ENCODE results near the gene RBM14. TPM values are rescaled to one million over a fixed set of nuclear protein-coding genes. Genes with fewer than 3 reads are reported as not detected.

Gene RBM14
- total RNA-seq, 1 experiment from 2014 or later: 160 TPM

DNA sequence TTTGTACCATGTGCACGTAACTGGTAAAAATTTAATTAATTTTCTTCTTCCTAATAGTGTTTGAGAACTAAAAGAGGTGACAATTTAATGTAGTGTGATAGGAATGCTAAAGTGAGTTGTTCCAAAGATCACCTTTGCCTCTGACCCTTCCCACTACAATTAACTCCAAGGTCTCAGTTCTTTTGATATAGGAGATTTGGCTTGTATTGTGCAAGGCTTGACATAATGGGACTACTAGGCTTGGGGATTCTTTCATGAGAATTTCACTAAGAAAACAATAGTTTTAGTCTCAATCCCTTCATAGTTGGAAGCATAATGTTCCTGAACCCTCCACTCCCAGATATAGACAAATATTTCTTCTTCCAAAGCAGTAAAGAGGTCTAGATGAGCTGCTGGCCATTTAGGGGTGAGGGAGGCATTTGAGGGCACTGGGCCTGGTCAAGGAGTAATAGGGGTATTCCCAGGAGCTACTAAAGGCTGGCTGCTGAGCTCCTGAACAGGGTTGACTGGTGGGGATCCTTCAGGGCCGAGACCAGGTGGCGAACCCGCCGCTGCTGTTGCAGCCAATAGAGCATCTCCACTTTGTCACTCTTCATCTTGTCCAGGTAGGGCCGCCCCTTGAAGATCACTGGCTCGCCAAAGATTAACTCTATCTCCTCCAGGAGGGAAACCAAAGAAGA, 26.3 kb upstream of the RBM14 start:
- Mint-ChIP-seq H3K9me3 (ENCODE audit: unreplicated experiment) (no peaks in the 10 kb centered on the region), H3K27me3 (ENCODE audit: insufficient read depth, unreplicated experiment) (no peaks in the 10 kb centered on the region), H3K27ac (ENCODE audit: unreplicated experiment) (no peak overlapping the region), H3K36me3 (ENCODE audit: insufficient read depth, unreplicated experiment) (peaks cover 14% of the 10 kb centered on the region), H3K4me3 (ENCODE audit: unreplicated experiment) (no peak overlapping the region), H3K4me1 (ENCODE audit: low read depth, unreplicated experiment) (peaks cover 6% of the 10 kb centered on the region)
- ChIA-PET POLR2A (interaction anchor here (0.6 to 2.7 kb wide), 3 partner anchors 27 to 124 kb away, joined by 6 to 9 read pairs (median 9); partner anchors contain the start of genes PELI3, RBM14 and RBM4), CTCF (interaction anchor here (0.8 to 1.6 kb wide), 2 partner anchors 28 to 88 kb away, joined by 3 read pairs; no protein-coding TSS in a partner anchor)
- no peak for TF ChIP-seq CTCF (IDR thresholded peaks at IDR 0.05; ENCODE audit: insufficient read depth in 1 of 2, low read depth in 1 of 2, low read length in 1 of 2, severe bottlenecking in 1 of 2, unreplicated experiment in 1 of 2)
- Histone ChIP-seq H3K4me3 (ENCODE audit: low read depth, low read length) (no peak overlapping the region), H3K9me3 (peaks cover 4% of the 10 kb centered on the region; the same call in 1 of the 2 replicates), H3K4me1 (peaks cover 23% of the 10 kb centered on the region), H3K36me3 (ENCODE audit: control insufficient read depth, insufficient read depth, low read length) (no peaks in the 10 kb centered on the region), H3K27me3 (replicated peaks; ENCODE audit: control insufficient read depth, insufficient read depth, low read length) (no peaks in the 10 kb centered on the region)
- intact Hi-C loops (cut with micrococcal nuclease; ENCODE audit: unreplicated experiment): loop anchor here (5.0 kb wide), 1 partner anchor 43 kb away; the partner anchor contains the start of genes ACTN3 and ZDHHC24
- no TSS peak for BruUV-seq (replicated peaks)
- no peak for DNase-seq

- Histone ChIP-seq H3K9me3 (peaks cover 4% of the 10 kb centered on the region; the same call in 1 of the 2 replicates), H3K4me3 (ENCODE audit: low read depth, low read length) (no peak overlapping the region), H3K4me1 (peaks cover 23% of the 10 kb centered on the region), H3K27me3 (replicated peaks; ENCODE audit: control insufficient read depth, insufficient read depth, low read length) (no peaks in the 10 kb centered on the region), H3K36me3 (ENCODE audit: control insufficient read depth, insufficient read depth, low read length) (no peaks in the 10 kb centered on the region)
- H3K36me3 Mint-ChIP-seq (ENCODE audit: insufficient read depth, unreplicated experiment): peaks cover 14% of the 10 kb centered on the region
- ChIA-PET CTCF (interaction anchor here (0.7 to 1.6 kb wide), 2 partner anchors 45 to 87 kb away, joined by 3 read pairs; partner anchors contain the start of genes ACTN3 and ZDHHC24), POLR2A (interaction anchor here (1.6 to 2.7 kb wide), 2 partner anchors 26 to 47 kb away, joined by 6 to 9 read pairs; partner anchors contain the start of genes RBM14 and RBM4)
- BruUV-seq (replicated peaks): no TSS peak
- intact Hi-C loops (cut with micrococcal nuclease; ENCODE audit: unreplicated experiment): loop anchor here (5.0 kb wide), 1 partner anchor 44 kb away; the partner anchor contains the start of genes ACTN3 and ZDHHC24
- peaks cover 6% of the 10 kb centered on the region for H3K4me1 Mint-ChIP-seq (ENCODE audit: low read depth, unreplicated experiment)
- no peak for DNase-seq
- peak overlapping the region; percentile 90 for H3K27ac Mint-ChIP-seq (ENCODE audit: unreplicated experiment)
- H3K27me3 Mint-ChIP-seq (ENCODE audit: insufficient read depth, unreplicated experiment): no peaks in the 10 kb centered on the region
- H3K9me3 Mint-ChIP-seq (ENCODE audit: unreplicated experiment): no peaks in the 10 kb centered on the region
- peak overlapping the region; percentile 79 for H3K4me3 Mint-ChIP-seq (ENCODE audit: unreplicated experiment)
- TF ChIP-seq CTCF (IDR thresholded peaks at IDR 0.05; ENCODE audit: insufficient read depth in 1 of 2, low read depth in 1 of 2, low read length in 1 of 2, severe bottlenecking in 1 of 2, unreplicated experiment in 1 of 2): no peak
Measured at GRCh38 chr11:66591175-66591574, 25.3 kb upstream of the RBM14 start.

DNA sequence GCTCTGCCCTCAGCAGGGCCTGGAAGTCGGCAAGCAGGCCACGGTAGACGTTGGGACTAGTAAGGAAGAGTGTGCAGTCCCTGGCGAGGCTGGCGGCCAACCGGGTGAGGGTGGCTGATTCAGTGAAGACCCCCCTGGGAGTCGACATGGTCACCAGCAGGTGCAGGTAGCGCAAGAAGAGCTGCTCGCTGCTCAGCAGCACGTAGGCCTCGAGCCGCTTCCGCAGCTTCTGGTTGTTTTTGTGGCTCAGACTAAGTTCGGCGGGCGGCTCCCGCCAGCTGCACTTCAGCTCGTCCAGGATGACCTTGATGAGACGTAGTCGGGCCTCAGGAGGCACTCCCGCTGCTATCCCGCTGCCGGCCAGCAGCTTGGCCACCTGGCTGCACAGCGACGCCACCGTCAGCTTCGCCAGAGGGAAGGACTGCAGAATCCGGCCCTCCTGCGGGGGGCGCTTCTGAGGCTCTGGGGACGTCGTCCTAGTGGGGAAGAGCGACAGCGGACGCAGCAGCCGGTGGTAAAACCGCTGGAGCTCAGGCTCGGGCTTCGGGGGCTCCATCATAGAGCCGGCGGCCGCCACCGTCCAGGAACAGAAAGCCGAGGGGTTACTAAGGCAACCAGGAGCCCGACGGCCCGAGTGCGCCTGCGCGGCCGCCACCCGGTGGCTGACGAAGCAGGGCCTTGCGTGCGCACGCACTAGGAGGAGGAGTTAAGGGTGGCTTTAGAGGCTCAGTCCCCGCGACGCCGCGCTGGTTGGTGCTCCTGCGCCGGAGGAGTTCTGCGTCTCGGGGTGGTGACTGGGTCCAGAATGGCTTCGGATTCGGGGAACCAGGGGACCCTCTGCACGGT, 23.8 kb upstream of the RBM14 start, which contains the start of the genes CCDC87 and CCS:
Gene CCDC87 (minus strand): TSS at position 607 of the 846 bp plus-strand sequence. CDS start 48 bp downstream, at position 559.
Gene CCS (plus strand): TSS at position 729 of the 846 bp plus-strand sequence. CDS start 77 bp downstream, at position 806.
- Mint-ChIP-seq H3K4me1 (ENCODE audit: low read depth, unreplicated experiment) (peaks cover 6% of the 10 kb centered on the region), H3K36me3 (ENCODE audit: insufficient read depth, unreplicated experiment) (peaks cover 20% of the 10 kb centered on the region), H3K9me3 (ENCODE audit: unreplicated experiment) (no peaks in the 10 kb centered on the region), H3K4me3 (ENCODE audit: unreplicated experiment) (peak within 1 kb of the TSS; percentile 79), H3K27me3 (ENCODE audit: insufficient read depth, unreplicated experiment) (no peaks in the 10 kb centered on the region), H3K27ac (ENCODE audit: unreplicated experiment) (peak within 1 kb of the TSS; percentile 90)
- Histone ChIP-seq H3K4me3 (ENCODE audit: low read depth, low read length) (peak within 1 kb of the TSS; percentile 68), H3K4me1 (peaks cover 23% of the 10 kb centered on the region), H3K36me3 (ENCODE audit: control insufficient read depth, insufficient read depth, low read length) (no peaks in the 10 kb centered on the region; the same call in 1 of the 2 replicates), H3K27me3 (replicated peaks; ENCODE audit: control insufficient read depth, insufficient read depth, low read length) (no peaks in the 10 kb centered on the region), H3K9me3 (no peaks in the 10 kb centered on the region; the same call in 1 of the 2 replicates)
- TF ChIP-seq CTCF (IDR thresholded peaks at IDR 0.05; ENCODE audit: insufficient read depth in 1 of 2, low read depth in 1 of 2, low read length in 1 of 2, severe bottlenecking in 1 of 2, unreplicated experiment in 1 of 2): peak; percentile 93 to 99
- peak; percentile 99 to 100 for DNase-seq
- ChIA-PET CTCF (interaction anchor here (0.6 to 1.5 kb wide), 25 partner anchors 11 to 1611 kb away, joined by 3 to 14 read pairs (median 4); partner anchors contain the start of genes BBS1, DPP3, MRPL11 and PELI3), POLR2A (interaction anchor here (0.6 to 1.5 kb wide), 10 partner anchors 13 to 237 kb away, joined by 3 to 37 read pairs (median 6); partner anchors contain the start of genes DPP3, MRPL11, RBM14 and RBM4)
- intact Hi-C loops (cut with micrococcal nuclease; ENCODE audit: unreplicated experiment): loop anchor here (1.0 to 5.0 kb wide), 4 partner anchors 24 to 86 kb away; partner anchors contain the start of genes ACTN3, RBM14, RBM4 and ZDHHC24
- BruUV-seq (replicated peaks): no TSS peak
